ENCODE measurements around the gene PDK2.

DNA sequence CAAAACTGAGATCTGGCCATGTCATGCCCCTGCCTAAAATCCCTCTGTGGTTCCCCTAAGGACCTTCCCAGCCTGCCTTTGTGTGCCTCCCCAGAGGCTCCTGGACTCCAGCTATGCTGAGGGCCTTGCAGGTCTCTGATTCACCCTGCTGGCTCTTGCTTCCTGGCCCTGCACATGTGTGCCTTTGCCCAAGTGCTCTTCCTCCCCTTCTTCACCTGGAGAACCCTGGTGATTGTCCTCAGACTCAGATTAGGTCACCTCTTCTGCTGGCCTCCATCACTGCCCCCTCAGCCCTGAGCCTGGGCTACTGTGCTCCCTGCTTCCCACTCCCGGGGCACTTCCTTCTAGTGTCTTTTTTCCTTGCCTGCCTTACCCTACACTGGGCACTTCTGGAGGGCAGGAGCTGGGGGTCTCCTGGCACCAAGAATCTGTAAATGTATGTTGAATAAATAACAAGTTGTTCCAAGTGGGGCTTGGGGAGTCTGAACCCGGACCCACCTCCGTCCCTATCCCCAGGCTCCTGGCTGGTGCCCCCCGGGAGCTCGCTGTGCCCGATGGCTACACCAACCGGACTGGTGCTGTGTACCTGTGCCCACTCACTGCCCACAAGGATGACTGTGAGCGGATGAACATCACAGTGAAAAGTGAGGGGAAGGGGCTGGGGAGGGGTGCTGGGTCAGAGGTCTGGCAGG is 31.4 kb upstream of the PDK2 start:
- no peak for TF ChIP-seq CTCF (IDR thresholded peaks at IDR 0.05)
- TF ChIP-seq EP300 (IDR thresholded peaks at IDR 0.05) = no peak
